ENCODE results near the gene EIF1.

EIF1 gene

GRCh38 chr17:41734139-41734948, 45.7 kb downstream of the EIF1 start, which contains the start of gene HAP1:
HAP1 (minus strand) TSS chr17:41734643; CDS start chr17:41734634, 9 bp downstream.
- H3K4me3 ChIP-seq (ENCODE audit: low read depth in 1 of 2, low read length in 1 of 2), result no peak within 1 kb of the TSS
- TF ChIP-seq CTCF (IDR thresholded peaks at IDR 0.05), result no peak
- peaks cover 0 to 3% of the 10 kb centered on the region in 2 experiments for H3K4me1 ChIP-seq (ENCODE audit: control insufficient read depth in 1 of 2, insufficient read depth in 1 of 2, low read depth in 1 of 2, low read length in 1 of 2)
- H3K9me3 ChIP-seq, result no peaks in the 10 kb centered on the region
- peaks cover 80% of the 10 kb centered on the region for H3K27me3 ChIP-seq
- no peak within 1 kb of the TSS for H3K27ac ChIP-seq
- no peaks in the 10 kb centered on the region for H3K36me3 ChIP-seq

GRCh38 chr17:41734949-41735313, 46.2 kb downstream of the EIF1 start:
- peaks cover 80% of the 10 kb centered on the region for H3K27me3 ChIP-seq

GRCh38 chr17:41735744-41736143, 47.1 kb downstream of the EIF1 start:
- Histone ChIP-seq H3K4me3 (ENCODE audit: low read depth in 1 of 2, low read length in 1 of 2) (no peak overlapping the region), H3K4me1 (ENCODE audit: control insufficient read depth in 1 of 2, insufficient read depth in 1 of 2, low read depth in 1 of 2, low read length in 1 of 2) (peaks cover 0 to 3% of the 10 kb centered on the region in 2 experiments), H3K27me3 (peaks cover 74% of the 10 kb centered on the region), H3K9me3 (no peaks in the 10 kb centered on the region), H3K36me3 (no peaks in the 10 kb centered on the region), H3K27ac (no peak overlapping the region)
- TF ChIP-seq CTCF (IDR thresholded peaks at IDR 0.05), result no peak

More at GRCh38 chr17:41734949-41735313, 46.2 kb downstream of the EIF1 start:
- Histone ChIP-seq H3K27ac (no peak overlapping the region), H3K4me1 (ENCODE audit: control insufficient read depth in 1 of 2, insufficient read depth in 1 of 2, low read depth in 1 of 2, low read length in 1 of 2) (peaks cover 0 to 3% of the 10 kb centered on the region in 2 experiments), H3K9me3 (no peaks in the 10 kb centered on the region), H3K4me3 (ENCODE audit: low read depth in 1 of 2, low read length in 1 of 2) (no peak overlapping the region), H3K36me3 (no peaks in the 10 kb centered on the region)
- no peak for TF ChIP-seq CTCF (IDR thresholded peaks at IDR 0.05)

GRCh38 chr17:41736983-41737679, 48.4 kb downstream of the EIF1 start:
- H3K4me1 ChIP-seq (ENCODE audit: control insufficient read depth in 1 of 2, insufficient read depth in 1 of 2, low read depth in 1 of 2, low read length in 1 of 2), result peaks cover 0 to 3% of the 10 kb centered on the region in 2 experiments
- H3K36me3 ChIP-seq, result no peaks in the 10 kb centered on the region
- H3K4me3 ChIP-seq (ENCODE audit: low read depth in 1 of 2, low read length in 1 of 2), result no peak overlapping the region
- no peak for TF ChIP-seq CTCF (IDR thresholded peaks at IDR 0.05)
- peaks cover 60% of the 10 kb centered on the region for H3K27me3 ChIP-seq
- no peak overlapping the region for H3K27ac ChIP-seq
- H3K9me3 ChIP-seq, result no peaks in the 10 kb centered on the region

- no peak for TF ChIP-seq CTCF (IDR thresholded peaks at IDR 0.05)
- Histone ChIP-seq H3K9me3 (no peaks in the 10 kb centered on the region), H3K27me3 (peaks cover 54% of the 10 kb centered on the region), H3K36me3 (no peaks in the 10 kb centered on the region), H3K4me3 (ENCODE audit: low read depth in 1 of 2, low read length in 1 of 2) (no peak overlapping the region), H3K27ac (no peak overlapping the region), H3K4me1 (ENCODE audit: control insufficient read depth in 1 of 2, insufficient read depth in 1 of 2, low read depth in 1 of 2, low read length in 1 of 2) (peaks cover 0 to 3% of the 10 kb centered on the region in 2 experiments)
Observed at GRCh38 chr17:41737680-41738023, 49.0 kb downstream of the EIF1 start.

All from neutrophil (primary cell).